C4-2B (cell line): Measurements from ENCODE around the gene AUP1.

Source experiments
- CTCF ChIP-seq: fragments of 450-650 bp; conservative IDR thresholded peaks from 2 replicates; pipeline ENCODE4 v1.5.1; 2017; ENCODE audit warnings: mild to moderate bottlenecking
- ZFX ChIP-seq: fragments of 450-650 bp; IDR thresholded peaks from 2 replicates; pipeline ENCODE4 v1.6.1; 2017

- no peak for TF ChIP-seq CTCF
- no peak for TF ChIP-seq ZFX
These were observed 2.8 kb downstream of the AUP1 start for GRCh38 chr2:74526649-74527230.
